HEK293 (cell line): Measurements from ENCODE around the gene SENP2.

Experiments used
- CTCF ChIP-seq: fragments of 450-650 bp; formaldehyde crosslinking; IDR thresholded peaks from 2 replicates; pipeline ENCODE4 v1.5.1; 2016; ENCODE audit warnings: missing biosample characterization, missing genetic modification characterization
- PRDM1 ChIP-seq: fragments of 450-650 bp; formaldehyde crosslinking; IDR thresholded peaks from 2 replicates; pipeline ENCODE4; 2016; ENCODE audit warnings: missing biosample characterization, missing genetic modification characterization
- TCF7L2 ChIP-seq: IDR thresholded peaks from 2 replicates; pipeline ENCODE4 v1.6.1; 2011; ENCODE audit warnings: low read depth, mild to moderate bottlenecking, inconsistent platforms, low read length, moderate library complexity, borderline replicate concordance
- ZBTB20 ChIP-seq: fragments of 450-650 bp; formaldehyde crosslinking; IDR thresholded peaks from 2 replicates; pipeline ENCODE4 v1.5.1; 2016; ENCODE audit warnings: missing biosample characterization, missing genetic modification characterization
- ZIC2 ChIP-seq: fragments of 450-650 bp; formaldehyde crosslinking; IDR thresholded peaks from 2 replicates; pipeline ENCODE4 v1.5.1; 2016; ENCODE audit warnings: missing biosample characterization, missing genetic modification characterization
- ZNF555 ChIP-seq: fragments of 450-650 bp; formaldehyde crosslinking; conservative IDR thresholded peaks from 2 replicates; pipeline ENCODE4 v1.5.1; 2017; ENCODE audit warnings: missing biosample characterization, mild to moderate bottlenecking, missing genetic modification characterization, inconsistent platforms
- ZSCAN30 ChIP-seq: fragments of 450-650 bp; IDR thresholded peaks from 2 replicates; pipeline ENCODE4 v1.5.1; 2018; ENCODE audit warnings: missing biosample characterization, mild to moderate bottlenecking, missing genetic modification characterization, moderate library complexity

- TF ChIP-seq CTCF: no peak
- TF ChIP-seq ZBTB20: no peak
- TF ChIP-seq PRDM1: no peak
- TF ChIP-seq ZNF555 (tag by site-specific recombination): no peak
- TF ChIP-seq ZSCAN30: no peak
- no peak for TF ChIP-seq ZIC2 (tag by site-specific recombination)
- no peak for TF ChIP-seq TCF7L2
These were observed 568 bp downstream of the SENP2 start for GRCh38 chr3:185586686-185587039.
